HK-2 (cell line): ENCODE measurements around the gene ADTRP.

Source experiments
- DNase-seq: peaks from one replicate; pipeline ENCODE4 v3.0.0-alpha.2; 2018; ENCODE audit not compliant: unreplicated experiment

ADTRP gene

DNA sequence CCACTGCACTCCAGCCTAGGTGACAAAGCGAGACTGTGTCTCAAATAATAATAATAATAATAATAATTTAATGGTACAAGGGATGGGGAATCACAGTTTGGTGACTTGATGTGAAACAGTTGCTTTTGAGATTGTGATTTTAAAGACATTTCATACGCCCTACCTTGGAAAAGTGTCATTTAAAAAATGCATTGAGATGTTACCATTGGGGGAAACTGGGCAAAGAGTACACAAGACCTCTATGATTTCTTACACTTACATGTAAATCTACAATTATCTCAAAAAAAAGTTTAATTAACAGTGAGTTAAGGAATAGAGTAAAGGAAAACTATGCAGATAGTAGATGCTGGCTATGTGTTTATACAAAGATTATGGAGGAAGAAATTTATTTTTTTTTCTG is 22.3 kb downstream of the ADTRP start:
- no peak for DNase-seq

DNA sequence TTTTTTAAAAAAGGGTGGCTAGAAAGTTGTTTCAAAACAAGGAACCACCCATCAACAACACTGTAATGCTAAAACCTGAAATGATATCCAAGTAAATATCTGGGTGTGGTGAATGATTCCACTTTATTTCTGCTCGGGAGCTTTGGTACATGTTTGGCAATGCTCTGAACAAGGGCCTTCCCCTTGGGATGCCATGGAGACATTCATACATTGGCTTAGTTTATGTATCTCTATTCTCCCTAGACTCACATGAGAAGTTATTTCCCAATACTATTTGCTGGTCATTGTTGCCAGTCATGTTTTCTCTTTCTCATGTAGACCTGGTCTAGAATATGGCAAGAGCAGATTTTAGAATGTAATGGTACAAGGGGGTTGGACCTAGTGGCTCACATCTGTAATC is 22.9 kb downstream of the ADTRP start:
- no peak for DNase-seq

DNA sequence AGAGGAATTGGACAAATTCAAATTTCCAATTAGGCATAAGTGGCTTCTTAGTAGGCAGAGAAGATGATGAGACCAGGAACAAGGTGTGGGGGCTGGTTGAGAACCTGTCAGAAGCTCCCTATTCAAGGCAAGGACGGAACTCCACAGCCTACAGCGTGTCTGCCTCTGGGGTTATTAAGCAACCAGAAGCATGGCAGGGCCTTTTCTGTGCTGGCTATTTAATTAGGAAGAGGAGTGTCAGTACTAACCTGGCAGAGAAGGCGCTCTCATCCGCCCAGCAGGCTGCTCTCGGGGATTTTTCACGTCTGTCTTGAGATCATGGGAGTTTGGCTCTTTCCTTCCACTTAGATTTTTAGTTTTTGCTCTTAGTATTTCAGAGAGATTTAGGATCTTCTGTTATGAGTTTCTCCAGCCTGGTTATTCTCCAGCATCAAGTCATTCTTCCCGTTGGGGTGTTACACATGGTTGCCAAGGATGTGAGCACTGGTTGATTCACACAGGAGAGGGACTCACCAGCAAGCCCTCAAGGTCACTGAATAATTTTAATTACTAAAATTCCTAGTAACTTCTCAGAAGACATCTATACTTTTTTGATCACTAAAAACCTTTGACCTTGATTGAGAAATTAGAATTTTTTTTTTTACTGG is 23.9 kb downstream of the ADTRP start:
- DNase-seq = no peak

DNA sequence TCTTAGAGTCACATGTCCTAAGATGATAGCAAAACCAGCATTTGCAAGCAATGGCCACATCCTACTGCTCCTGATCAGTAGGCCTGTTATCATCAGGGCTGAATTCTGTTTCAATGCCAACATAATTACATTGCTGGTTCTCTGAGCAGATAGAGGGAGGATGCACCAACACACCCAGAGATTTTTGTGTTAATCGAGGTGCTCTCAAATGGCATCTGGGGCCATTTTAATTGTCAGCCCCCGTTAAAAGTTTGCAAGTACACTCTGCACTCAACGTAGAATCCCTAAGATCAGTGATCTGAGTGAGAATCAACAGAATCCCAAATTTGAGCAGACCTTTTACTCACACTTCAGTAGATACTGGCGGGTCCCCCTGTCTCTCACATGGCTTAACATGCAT is 24.8 kb downstream of the ADTRP start:
- DNase-seq = no peak

DNA sequence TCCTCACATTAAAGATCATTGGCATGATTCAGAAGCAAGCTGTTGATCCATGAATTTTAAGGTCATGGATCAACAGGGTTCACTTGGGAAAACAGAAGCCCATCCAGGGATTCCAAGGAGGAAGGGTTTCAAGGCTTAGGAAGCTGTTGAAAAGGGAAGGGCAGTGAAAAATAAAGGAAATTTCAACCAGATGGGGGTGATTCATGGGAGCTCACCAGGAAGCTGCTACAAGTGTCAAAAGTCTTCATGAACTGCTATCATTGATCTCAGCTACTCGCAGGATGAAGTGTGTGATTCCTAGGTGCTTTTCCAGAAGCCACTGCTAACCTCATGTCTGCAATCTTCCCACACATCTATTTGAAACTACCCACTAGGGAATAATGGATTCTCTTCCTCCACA is 26.2 kb downstream of the ADTRP start:
- no peak for DNase-seq

DNA sequence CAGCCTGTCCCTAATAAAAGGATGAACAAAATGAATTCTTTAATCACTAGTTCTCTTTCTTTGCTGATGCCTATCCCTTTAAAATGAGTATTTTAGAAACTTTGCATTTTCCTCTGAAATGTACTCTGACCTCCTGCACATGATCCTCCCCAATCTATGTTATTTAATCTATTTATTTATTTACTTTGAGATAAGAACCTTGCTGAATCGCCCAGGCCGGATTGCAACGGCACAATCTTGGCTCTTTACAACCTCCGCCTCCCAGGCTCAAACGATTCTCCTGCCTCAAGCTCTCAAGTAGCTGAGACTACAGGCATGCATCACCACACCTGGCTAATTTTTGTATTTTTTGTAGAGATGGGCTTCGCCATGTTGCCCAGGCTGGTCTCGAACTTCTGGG is 27.9 kb downstream of the ADTRP start:
- no peak for DNase-seq

DNA sequence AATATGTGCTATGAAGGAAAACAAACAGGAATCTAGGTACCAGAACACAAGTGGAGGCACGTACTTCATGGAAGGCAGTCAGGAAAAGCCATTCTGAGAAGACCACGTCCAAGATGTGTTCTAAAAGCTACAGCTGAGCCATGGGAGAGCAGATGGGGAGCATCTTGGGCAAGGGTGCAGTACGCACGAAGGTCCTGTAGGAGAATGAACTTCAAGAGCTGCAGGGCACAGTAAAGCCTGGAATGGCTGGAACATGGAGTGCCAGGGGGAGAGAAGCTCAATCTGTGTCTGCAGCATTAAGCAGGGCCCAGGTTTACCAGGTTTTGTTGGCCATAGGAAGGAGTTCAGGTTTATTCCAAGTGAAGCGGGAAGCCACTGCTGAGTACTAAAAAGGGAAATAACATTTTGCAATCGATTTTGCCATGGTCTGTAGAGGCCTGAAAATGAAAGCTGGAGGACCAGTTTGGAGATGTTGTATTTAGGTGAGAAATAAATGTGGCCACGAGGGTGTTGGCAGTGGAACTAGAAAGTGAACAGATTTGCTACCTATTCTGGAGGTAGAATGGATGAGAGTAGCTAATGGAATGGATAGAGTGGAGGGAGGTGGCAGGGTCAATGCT is 29.9 kb downstream of the ADTRP start:
- DNase-seq = no peak

DNA sequence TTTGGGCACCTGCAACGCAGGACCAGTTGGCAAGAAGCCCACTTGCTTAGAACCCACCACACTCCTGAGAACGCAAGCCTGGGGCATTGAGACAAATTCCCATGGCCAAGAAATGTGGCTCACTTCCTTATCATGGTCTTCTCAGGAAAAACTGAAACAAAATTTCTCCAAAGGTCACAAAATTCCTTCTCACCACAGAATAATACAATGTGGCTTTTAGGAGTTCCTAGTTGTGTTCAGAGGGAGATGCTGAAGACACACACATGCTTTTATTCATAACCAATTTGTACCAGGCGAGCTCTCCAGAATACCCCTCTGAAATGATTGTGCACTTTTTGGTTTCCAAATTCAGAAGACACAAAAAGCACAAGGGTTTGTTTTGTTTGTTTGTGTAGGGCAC is 31.6 kb downstream of the ADTRP start:
- DNase-seq = no peak

DNA sequence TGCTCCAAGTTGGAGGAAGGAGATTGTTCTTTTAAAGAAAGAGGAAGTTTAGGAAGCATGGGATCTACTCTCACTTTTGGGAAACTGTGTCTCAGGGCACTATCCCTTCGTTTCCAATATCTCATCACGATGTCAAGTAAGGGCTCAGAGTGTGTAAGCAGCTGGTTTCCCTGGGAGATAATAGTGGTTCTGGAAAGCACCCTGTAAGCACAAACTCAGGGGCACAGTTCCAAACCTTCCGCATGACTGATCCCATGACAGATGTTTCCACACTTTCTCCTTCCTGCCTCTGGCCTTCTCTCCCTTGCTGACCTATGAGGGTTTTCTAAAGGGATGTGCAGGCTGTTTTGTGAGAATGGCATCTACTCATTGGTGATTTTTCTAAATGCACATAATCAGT is 33.9 kb downstream of the ADTRP start:
- DNase-seq = no peak

DNA sequence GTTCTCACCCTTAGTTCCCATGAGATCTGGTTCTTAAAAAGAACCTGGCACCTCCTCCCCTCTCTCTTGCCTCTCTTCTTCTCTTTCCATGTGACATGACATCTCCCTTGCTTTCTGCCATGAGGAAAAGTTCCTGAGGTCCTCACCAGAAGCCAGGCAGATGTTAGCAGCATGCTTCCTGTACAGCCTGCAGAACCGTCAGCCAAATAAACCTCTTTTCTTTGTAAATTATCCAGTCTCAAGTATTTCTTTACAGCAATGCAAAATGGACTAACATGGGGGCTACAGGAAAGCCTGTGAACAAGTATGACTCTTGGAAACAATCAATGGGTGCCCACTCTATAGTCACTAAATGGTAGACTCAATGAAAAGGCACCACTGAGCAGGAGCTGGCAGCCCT is 34.5 kb downstream of the ADTRP start:
- no peak for DNase-seq

DNA sequence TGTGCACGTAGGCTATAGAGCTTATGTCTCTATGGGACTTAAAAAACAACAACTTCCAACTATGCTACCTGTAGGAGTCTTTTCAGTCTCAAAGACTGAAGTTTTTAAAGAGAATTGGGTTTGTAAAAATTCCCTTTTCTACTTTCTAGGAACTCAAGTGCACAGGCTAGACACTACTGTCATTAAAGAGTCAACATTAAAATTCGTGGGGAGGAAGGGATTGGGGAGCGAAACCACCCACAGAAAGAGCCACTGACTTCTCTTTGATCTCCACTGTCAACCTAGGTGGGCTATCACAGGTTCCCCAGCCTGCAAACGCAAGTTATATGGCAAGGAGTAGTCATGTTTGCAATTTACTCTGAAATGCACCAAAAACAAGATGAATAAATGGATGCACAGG is 37.7 kb downstream of the ADTRP start:
- DNase-seq = no peak

DNA sequence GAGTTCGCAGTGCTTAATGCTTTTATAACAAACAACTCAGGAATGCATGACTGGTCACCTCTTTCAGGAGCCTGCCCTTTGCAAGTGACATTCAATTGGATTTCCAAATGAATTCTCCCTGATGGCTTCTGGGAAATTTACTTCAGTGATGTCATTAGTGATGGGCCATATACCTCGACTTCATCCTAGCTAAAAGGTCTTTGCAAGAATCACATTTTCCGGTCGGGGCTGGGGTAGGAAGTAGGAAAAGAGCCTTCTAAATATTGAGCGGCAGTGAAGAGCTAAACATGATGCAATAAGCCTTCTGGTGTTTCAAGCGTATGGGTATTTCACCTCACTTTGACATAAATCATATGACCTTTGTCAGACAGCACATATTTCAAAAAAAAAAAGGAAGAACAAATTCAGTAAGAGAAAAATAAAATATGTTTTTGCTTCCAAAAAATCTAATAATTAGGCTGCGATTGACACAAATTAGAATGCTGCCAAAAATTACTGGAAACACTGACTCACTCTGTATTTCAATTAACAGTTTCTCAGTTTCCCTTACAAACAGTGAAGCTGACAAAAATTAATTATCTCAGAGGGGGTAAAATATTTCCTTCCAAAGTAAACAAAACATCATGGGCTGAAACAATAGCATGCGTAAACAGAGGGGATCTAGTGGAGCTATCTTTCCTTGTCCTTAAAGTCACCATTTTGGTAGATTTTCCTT is 39.8 kb downstream of the ADTRP start:
- DNase-seq = no peak

DNA sequence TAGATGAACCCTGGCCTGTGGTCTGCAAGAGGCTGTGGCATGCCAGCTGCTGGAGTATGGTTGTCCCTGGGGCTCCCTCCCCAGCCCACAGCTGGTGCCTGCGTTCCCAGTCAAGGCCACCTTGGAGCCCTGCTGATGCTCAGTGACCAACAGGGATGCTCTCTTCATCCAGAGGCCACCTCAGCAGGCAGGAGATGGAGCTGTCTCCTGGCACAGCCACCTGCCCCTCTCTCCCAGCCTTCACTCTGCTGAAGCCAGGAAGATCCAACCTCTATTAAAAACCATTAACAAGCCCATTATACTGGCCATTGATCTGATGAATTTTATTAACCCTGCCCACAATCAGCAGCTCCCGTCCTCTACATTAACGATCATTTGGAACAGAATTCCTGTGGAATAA is 40.4 kb downstream of the ADTRP start:
- DNase-seq = no peak

DNA sequence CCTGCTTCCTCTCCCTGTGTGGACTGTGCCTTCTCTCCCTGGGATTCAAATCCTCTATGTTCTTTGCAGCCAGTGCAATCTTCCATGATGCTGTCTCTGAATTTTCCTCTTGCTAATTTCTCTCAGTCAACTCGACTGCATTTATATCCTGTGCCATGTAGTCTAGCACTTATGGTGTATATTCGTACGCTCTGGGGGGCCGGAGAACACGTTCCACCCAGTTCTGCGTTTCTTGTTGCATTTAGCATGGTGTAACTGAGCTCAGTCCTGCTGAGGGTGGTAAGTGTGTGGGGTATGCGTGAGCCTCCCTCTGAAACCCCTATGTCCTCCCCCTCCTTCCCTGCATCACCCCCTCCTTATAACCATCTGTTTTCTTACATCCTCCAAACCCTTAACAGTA is 42.0 kb downstream of the ADTRP start:
- DNase-seq = no peak

DNA sequence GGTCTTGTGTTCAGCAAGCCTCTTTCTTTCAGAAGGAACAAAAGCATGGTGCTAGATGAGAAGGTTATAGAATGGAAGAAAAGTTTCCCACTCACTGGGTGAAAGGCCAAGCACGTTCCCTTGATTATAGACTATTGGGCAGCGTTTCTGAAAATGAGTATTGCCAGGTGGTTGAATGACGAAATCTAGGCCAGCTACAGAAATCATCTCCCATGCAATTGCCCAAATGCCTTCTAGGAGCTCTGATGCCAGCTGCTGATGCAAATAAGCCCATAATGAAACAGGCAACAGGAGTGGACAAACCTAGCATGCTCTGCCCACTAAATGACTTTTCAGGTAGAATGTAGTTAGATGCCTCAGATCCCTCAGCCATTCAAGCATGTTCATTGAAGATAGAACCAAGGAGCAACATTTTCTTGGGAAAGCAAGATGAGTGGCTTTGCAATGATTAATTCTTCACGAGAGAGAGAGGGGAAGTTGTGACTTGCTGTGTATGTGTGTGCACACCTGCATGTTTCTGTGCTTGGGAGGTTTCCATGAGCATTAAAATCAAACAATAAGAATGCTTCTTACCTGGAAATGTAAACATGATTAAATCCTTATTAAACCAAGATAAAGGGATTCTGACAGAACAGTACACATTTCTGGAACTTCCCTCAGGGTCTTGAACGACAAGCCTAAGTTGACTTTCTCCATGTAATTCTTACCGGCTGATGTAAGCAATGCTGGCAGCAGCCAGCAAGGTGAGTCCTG is 43.6 kb downstream of the ADTRP start:
- DNase-seq = peak; percentile 6

DNA sequence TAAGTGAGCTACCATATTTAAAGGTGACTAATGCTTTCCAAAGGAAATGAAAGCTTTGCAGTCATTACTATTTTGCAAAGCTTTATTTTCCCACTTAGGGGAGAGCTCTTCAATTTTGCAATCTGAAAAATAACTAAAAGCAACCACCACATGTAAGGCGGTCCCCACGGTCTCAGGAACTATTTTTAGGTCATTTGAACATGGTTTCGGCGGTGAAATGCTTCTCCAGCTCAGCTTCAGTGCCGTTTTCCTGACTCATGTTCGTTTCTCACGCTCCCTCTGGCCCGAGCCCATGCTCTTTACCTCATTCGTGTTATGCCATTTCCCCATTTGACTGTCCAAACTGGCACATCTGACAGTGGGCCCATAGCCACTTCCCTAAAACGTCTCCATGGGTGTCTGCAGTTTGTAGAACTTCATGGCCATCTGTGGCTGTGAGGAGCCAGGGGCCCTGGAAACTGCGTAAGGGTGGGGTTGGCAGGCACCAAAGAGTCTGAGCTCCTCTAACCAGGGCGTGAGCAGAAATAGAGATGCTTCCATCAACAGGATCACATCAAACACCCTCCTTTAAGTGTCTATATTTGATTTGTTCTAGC is 46.5 kb downstream of the ADTRP start:
- DNase-seq = no peak

DNA sequence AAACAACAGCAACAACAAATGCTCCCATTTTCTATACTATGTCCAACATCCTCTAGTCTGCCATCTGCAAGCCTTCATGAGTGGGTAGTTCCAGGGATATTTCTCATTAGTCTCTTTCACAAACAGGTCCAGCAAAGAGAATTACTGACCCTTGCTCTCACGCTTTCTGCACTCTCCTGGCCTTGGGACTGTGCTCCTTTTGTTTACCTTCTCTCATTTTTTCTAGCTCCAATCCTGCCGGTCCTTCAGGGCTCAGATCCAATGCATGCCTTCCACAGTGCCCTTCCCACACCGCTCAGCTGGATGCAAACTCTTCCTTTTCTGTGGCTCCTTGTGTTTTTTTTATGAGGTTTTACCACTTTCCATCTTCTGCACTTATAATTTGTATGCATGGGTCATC is 47.2 kb downstream of the ADTRP start:
- no peak for DNase-seq

DNA sequence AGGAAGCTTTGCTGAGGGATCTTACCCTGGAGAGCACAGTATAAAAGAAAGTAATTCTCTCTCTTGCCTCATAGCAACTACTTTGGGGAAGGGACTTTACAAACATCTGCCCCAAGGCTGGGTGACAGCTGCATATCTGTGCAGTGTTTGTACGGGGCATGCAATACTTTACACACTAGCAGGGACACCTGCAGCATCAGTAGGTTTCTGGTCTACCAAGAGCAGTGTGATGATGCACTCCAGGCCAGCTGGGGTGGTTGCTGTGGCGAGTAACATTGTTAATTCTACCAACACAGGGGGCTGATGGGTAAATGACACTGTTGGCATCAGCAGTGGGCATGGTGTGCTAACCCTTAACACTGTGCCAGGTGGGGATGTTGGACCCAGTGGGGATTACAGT is 48.0 kb downstream of the ADTRP start:
- DNase-seq = no peak

DNA sequence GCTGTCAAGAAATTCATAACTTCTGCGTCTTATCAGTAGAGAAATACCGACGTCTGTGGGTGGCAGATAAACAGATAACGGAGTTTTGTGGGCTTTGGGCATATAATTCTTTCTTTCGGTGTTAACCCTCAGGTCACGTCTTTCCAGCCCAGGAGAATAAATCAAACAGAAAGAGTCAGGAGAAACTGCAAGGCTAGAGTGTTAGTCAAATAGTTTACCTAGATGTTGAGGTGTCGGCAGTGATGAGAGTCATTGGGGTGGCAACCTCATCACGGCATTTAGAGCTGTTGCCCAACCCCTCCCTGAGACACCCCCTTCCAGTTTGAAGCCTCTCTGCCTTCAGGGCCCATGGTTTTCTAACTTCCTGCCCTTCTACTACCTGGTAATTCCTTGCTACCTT is 49.5 kb downstream of the ADTRP start:
- DNase-seq = no peak

DNA sequence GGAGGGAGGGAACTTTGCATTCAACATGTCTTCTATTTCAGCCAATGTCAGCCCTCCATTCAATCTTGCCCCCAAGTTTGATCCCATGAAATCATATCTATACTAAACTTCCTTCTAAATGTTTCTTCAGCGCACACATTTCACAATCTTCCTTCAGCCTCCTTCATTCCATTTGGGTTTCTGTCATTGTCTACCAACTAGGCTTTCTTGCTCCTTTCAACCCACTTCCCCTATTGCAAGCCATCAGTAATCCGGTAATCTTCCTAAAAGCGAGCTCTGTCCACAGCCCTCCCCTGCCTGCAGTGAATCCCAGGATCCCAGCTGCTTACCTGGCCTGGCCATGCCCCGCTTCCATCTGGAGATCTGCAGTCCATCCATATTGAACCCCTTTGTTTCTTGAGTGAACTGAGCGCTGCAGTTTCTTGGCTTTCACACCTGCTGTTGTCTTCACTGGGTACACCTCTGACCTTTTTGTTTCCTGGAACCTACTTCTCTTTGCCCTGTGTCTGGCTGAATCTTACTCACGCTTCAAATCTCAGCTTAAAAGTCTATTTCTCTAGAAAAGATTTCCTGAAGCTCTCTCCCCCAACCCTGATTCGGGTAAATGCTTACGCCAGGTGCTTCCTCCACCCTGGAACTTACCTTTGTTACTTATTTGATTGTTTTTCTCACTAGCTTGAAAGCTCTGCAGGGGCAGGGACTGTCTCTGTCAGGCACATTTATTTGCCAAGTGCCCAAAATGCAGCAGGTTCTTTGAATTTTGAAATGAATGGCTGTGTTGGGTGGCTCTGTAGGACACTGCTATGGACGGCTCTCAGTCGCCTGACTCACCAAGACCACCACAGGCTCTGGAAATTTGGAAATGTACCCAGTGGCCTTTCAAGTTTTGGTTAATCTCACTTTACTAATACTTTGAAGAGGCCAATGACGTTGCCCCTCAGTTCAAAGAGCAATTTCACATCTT is 50.3 kb downstream of the ADTRP start:
- DNase-seq = no peak

DNA sequence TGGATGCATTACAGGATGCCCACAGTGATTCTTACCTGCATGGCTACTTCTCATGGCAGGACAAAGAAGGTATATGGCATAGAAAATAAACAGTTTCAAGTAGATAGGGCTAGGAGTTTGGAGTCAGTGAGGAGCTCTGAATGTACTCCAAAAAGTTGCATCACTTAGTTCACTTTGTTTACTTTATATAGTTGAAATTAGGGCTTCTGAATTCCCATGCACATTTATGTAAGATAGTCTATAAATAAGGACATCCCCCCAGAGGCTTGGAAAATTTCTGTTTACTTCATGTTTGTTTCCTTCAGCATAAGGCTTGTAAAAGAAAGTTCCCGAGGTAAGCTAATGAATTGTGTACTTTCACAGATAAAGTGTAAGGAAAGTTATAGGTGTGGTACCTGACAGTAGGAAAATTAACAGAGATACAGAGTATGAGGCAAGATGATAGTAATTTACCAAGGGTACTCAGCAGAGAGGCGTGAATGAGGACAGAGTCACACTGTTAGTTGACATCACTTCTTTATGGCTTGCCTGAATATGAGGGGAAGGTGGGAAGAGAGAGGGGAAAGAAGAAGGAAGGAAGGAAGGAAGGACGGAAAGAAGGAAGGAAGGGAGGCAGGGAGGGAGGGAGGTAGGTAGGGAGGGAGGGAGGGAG is 51.1 kb downstream of the ADTRP start:
- DNase-seq = no peak
